ENCODE measurements around the gene BHLHE40.

BHLHE40 gene

GRCh38 chr3:5023777-5024346 is 44.6 kb downstream of the BHLHE40 start:
- Histone ChIP-seq H4K20me1 (no peaks in the 10 kb centered on the region), H3K9ac (no peak overlapping the region), H3K27ac (no peak overlapping the region), H3K4me2 (no peak overlapping the region), H3K27me3 (no peaks in the 10 kb centered on the region), H3K36me3 (no peaks in the 10 kb centered on the region), H3K4me1 (peaks cover 23% of the 10 kb centered on the region), H3K4me3 (no peak overlapping the region), H3K9me3 (no peaks in the 10 kb centered on the region)
- TF ChIP-seq Cebpa-rat (IDR thresholded peaks at IDR 0.05), result no peak

- peak overlapping the region; percentile 98 for H3K4me2 ChIP-seq
- no peaks in the 10 kb centered on the region for H3K36me3 ChIP-seq
- TF ChIP-seq Cebpa-rat (IDR thresholded peaks at IDR 0.05), result no peak
- no peaks in the 10 kb centered on the region for H4K20me1 ChIP-seq
- H3K9ac ChIP-seq, result no peak overlapping the region
- H3K4me3 ChIP-seq, result no peak overlapping the region
- H3K27ac ChIP-seq, result no peak overlapping the region
- H3K27me3 ChIP-seq, result no peaks in the 10 kb centered on the region
- H3K4me1 ChIP-seq, result peaks cover 32% of the 10 kb centered on the region
- H3K9me3 ChIP-seq, result no peaks in the 10 kb centered on the region
These were observed 46.8 kb downstream of the BHLHE40 start for GRCh38 chr3:5026046-5026362.

GRCh38 chr3:5029715-5030114 is 50.5 kb downstream of the BHLHE40 start:
- Histone ChIP-seq H3K9me3 (no peaks in the 10 kb centered on the region), H4K20me1 (no peaks in the 10 kb centered on the region), H3K36me3 (no peaks in the 10 kb centered on the region), H3K4me2 (no peak overlapping the region), H3K9ac (no peak overlapping the region), H3K27me3 (no peaks in the 10 kb centered on the region), H3K4me3 (no peak overlapping the region), H3K27ac (no peak overlapping the region), H3K4me1 (peaks cover 41% of the 10 kb centered on the region)
- no peak for TF ChIP-seq Cebpa-rat (IDR thresholded peaks at IDR 0.05)

GRCh38 chr3:5030152-5030551 is 50.9 kb downstream of the BHLHE40 start:
- TF ChIP-seq Cebpa-rat (IDR thresholded peaks at IDR 0.05), result no peak
- Histone ChIP-seq H3K4me2 (no peak overlapping the region), H3K4me1 (peaks cover 41% of the 10 kb centered on the region), H3K9me3 (no peaks in the 10 kb centered on the region), H4K20me1 (no peaks in the 10 kb centered on the region), H3K27ac (no peak overlapping the region), H3K9ac (no peak overlapping the region), H3K36me3 (no peaks in the 10 kb centered on the region), H3K4me3 (no peak overlapping the region), H3K27me3 (no peaks in the 10 kb centered on the region)

- Histone ChIP-seq H3K4me3 (no peak overlapping the region), H3K4me2 (no peak overlapping the region)
These were observed 53.6 kb downstream of the BHLHE40 start for GRCh38 chr3:5032844-5033243.

More at GRCh38 chr3:5032844-5033243, 53.6 kb downstream of the BHLHE40 start:
- H3K36me3 ChIP-seq, result no peaks in the 10 kb centered on the region
- no peak overlapping the region for H3K9ac ChIP-seq
- no peak for TF ChIP-seq Cebpa-rat (IDR thresholded peaks at IDR 0.05)
- no peaks in the 10 kb centered on the region for H3K27me3 ChIP-seq
- H3K27ac ChIP-seq, result no peak overlapping the region
- H3K4me1 ChIP-seq, result peaks cover 30% of the 10 kb centered on the region
- H4K20me1 ChIP-seq, result no peaks in the 10 kb centered on the region
- no peaks in the 10 kb centered on the region for H3K9me3 ChIP-seq
